Breast epithelium (tissue), 3 donors: ENCODE measurements around the gene PCDHA1.

ENCODE experiments used
- CTCF ChIP-seq, 3 donors: fragments of 450-650 bp; IDR thresholded peaks; one replicate each; pipeline ENCODE4 v1.5.1; 2016 to 2017; ENCODE audit warnings: antibody characterized with exemption in 3 of 3, mild to moderate bottlenecking in 3 of 3, moderate library complexity in 3 of 3
- POLR2A ChIP-seq: fragments of 450-650 bp; IDR thresholded peaks from one replicate; pipeline ENCODE4 v1.6.1; 2016; ENCODE audit warnings: antibody characterized with exemption, mild to moderate bottlenecking, moderate library complexity

- TF ChIP-seq CTCF (IDR thresholded peaks at IDR 0.05), result no peak
- no peak for TF ChIP-seq POLR2A
Observed at GRCh38 chr5:140857177-140857986, 71.4 kb downstream of the PCDHA1 start.
